Nephron progenitor cell (in vitro differentiated cells): Measurements from ENCODE around the gene ATP2B2.

Experiments used
- DNase-seq: peaks from one replicate; pipeline ENCODE4 v3.0.0; 2021
- H3K27ac Mint-ChIP-seq: 2 replicates; pipeline ENCODE4 v1.8.0; 2021; ENCODE audit warnings: mild to moderate bottlenecking, moderate library complexity, mixed read lengths
- H3K27me3 Mint-ChIP-seq: 2 replicates; pipeline ENCODE4 v1.8.0; 2021; ENCODE audit warnings: mild to moderate bottlenecking, low read depth, mixed read lengths; ENCODE audit not compliant: poor library complexity
- H3K36me3 Mint-ChIP-seq: 2 replicates; pipeline ENCODE4 v1.8.0; 2021; ENCODE audit warnings: low read depth, mixed read lengths
- H3K4me1 Mint-ChIP-seq: 2 replicates; pipeline ENCODE4 v1.8.0; 2021; ENCODE audit warnings: mixed read lengths
- H3K4me3 Mint-ChIP-seq: 2 replicates; pipeline ENCODE4 v1.8.0; 2021; ENCODE audit warnings: mild to moderate bottlenecking, moderate library complexity, mixed read lengths
- H3K9me3 Mint-ChIP-seq: 2 replicates; pipeline ENCODE4 v1.8.0; 2021; ENCODE audit warnings: mild to moderate bottlenecking, moderate library complexity, mixed read lengths
- TF ChIP-seq, protein P1 (sequence below): fragments of 200-600 bp; sonication (generic); IDR thresholded peaks from 2 replicates; pipeline ENCODE4 v1.5.0; 2021; ENCODE audit warnings: antibody characterized with exemption

ATP2B2 gene

DNA sequence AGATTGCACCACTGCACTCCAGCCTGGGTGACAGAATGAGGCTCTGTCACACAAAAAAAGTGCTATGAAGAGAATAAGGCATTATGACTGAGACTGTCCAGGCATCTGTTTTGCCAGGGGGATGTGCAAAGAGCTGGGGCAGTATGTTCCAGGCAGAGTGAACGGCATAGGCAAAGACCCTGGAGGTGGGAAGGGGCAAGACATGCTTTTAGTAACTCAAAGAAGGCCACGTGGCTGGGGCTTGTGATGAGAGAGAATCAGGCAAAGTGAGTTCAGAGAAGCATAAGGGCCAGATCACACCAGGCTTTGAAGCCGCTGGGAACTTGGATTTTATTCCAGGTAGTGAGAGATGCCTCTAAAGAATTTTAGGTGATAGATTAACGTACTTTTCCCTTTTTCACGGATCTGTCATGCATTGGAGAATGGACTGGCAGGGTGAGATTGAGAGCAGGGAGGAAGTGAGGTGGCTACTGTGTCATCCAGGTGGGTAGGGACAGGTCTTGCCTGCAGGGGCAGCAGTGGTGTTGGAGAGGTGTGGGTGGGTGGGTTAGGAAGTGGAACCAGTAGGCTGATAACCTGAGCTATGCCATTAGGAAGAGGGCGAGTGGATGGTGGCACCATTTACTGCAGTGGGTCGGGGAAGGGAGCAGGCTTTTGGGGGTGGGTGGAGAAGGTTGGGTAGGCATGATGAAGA lies 31.7 kb downstream of the ATP2B2 start:
- TF ChIP-seq, protein P1, sequence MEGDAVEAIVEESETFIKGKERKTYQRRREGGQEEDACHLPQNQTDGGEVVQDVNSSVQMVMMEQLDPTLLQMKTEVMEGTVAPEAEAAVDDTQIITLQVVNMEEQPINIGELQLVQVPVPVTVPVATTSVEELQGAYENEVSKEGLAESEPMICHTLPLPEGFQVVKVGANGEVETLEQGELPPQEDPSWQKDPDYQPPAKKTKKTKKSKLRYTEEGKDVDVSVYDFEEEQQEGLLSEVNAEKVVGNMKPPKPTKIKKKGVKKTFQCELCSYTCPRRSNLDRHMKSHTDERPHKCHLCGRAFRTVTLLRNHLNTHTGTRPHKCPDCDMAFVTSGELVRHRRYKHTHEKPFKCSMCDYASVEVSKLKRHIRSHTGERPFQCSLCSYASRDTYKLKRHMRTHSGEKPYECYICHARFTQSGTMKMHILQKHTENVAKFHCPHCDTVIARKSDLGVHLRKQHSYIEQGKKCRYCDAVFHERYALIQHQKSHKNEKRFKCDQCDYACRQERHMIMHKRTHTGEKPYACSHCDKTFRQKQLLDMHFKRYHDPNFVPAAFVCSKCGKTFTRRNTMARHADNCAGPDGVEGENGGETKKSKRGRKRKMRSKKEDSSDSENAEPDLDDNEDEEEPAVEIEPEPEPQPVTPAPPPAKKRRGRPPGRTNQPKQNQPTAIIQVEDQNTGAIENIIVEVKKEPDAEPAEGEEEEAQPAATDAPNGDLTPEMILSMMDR: no peak
- Mint-ChIP-seq H3K9me3 (peaks cover 5% of the 10 kb centered on the region), H3K36me3 (no peaks in the 10 kb centered on the region), H3K4me1 (peaks cover 63% of the 10 kb centered on the region), H3K27me3 (peaks cover 21% of the 10 kb centered on the region), H3K4me3 (no peak overlapping the region), H3K27ac (peak overlapping the region; percentile 55)
- no peak for DNase-seq

DNA sequence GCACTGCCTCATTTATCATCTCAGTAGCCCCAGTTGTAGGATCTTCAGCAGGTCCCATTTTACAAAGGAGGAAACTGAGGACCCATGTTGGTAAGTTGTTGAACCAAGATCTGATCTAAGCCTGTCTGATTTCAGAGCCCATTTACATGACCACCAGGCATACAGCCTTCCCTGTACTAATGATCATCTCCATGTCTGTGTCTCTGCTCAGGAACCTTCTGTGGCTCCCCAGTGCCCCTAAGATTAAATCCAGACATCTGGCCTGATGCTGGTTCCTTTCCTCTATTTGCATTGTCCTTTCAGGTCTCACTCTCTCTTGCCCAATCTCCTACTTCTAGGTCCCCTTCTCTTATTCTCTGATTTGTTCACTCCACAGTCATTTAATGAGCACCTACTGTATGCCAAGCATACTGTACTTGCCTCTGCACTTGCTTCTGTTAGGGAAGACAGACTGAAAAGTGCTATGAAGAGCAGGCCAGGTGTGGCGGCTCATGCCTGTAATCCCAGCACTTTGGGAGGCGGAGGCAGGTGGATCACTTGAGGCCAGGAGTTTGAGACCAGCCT lies 32.4 kb downstream of the ATP2B2 start:
- H3K4me3 Mint-ChIP-seq: peak overlapping the region; percentile 42
- H3K36me3 Mint-ChIP-seq: no peaks in the 10 kb centered on the region
- TF ChIP-seq, protein P1: no peak
- peaks cover 21% of the 10 kb centered on the region for H3K27me3 Mint-ChIP-seq
- DNase-seq: no peak
- H3K9me3 Mint-ChIP-seq: no peaks in the 10 kb centered on the region
- H3K27ac Mint-ChIP-seq: peak overlapping the region; percentile 57
- peaks cover 69% of the 10 kb centered on the region for H3K4me1 Mint-ChIP-seq

DNA sequence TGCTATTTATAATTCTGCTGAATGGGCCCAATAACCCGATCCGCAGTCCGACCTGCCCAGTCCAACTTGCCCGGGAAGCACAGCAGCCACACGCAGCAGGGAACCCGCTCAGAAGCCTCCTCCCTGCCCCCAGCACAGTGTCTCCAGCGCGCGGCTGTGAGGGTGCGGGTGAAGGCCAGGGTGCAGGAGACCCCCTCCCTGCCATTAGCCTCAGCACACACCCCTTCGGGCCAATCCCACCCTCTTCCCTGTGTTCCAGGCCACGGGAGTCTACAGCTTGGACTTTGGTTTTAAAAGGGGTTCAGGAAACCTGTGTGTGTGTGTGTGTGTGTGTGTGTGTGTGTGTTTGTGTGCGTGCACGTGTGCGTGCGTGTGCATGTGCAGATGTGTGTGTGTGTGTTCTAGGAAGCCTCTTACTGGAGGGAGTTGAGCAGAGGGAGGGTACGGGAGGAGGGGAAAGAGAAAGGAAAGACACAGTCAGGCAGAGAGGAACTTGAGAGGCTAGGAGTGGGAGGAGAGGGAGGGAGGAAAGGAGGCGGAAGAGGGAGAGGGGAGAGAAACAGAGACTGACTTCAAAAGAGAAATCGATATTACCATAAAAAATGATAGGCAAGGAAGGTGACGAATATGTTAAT lies 34.2 kb downstream of the ATP2B2 start:
- DNase-seq: peak; percentile 45
- Mint-ChIP-seq H3K4me1 (peaks cover 78% of the 10 kb centered on the region), H3K36me3 (no peaks in the 10 kb centered on the region), H3K27ac (peak overlapping the region; percentile 98), H3K27me3 (peaks cover 15% of the 10 kb centered on the region), H3K4me3 (peak overlapping the region; percentile 67), H3K9me3 (no peaks in the 10 kb centered on the region)
- TF ChIP-seq, protein P1: no peak

DNA sequence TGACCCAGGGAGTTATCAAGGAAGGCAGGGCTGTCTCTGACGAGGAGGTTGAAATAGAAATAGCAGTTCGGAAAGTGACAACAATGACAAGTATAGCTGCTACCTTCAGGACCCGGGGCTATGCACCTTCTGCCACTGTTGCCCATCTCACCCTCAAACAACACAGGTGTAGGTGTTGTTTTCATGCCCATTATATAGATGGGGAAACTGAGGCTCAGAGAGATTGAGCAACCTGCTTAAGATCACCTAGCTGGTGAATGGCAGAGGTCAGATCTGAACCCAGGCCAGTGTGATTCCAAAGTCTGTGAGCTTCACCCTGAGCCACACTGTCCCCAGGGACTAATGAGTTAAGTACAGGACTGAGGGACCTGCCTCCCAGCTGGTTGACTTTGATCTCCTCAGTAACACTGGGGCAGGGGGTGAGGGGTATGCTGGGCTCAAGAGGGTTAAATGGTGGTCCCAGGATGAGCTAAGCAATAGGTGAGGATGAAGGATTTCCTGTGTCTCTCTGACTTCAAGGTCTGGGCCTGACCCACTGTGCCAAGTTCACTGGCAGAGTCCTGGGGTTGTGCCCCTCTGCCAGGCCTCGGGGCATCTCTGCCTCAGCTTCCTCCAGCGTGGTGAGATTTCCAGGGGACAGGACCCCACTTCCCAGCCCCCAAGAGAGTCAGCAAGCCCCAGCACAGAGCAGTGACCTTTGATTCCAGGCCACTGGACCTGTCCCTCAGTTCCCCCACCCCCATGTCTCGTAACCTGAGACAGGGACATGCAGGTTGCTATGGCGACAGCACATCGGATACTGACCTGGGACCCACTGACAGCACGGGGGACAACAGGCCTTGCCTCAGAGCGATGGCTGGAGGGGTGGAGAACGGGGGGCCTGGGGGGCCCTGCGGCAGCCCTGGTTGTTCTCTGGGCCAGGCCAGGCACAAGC lies 35.0 kb downstream of the ATP2B2 start:
- DNase-seq: peak; percentile 77
- Mint-ChIP-seq H3K36me3 (no peaks in the 10 kb centered on the region), H3K9me3 (no peaks in the 10 kb centered on the region), H3K4me3 (peak overlapping the region; percentile 67), H3K4me1 (peaks cover 80% of the 10 kb centered on the region), H3K27ac (peak overlapping the region; percentile 79), H3K27me3 (peaks cover 11% of the 10 kb centered on the region)
- TF ChIP-seq, protein P1: no peak

DNA sequence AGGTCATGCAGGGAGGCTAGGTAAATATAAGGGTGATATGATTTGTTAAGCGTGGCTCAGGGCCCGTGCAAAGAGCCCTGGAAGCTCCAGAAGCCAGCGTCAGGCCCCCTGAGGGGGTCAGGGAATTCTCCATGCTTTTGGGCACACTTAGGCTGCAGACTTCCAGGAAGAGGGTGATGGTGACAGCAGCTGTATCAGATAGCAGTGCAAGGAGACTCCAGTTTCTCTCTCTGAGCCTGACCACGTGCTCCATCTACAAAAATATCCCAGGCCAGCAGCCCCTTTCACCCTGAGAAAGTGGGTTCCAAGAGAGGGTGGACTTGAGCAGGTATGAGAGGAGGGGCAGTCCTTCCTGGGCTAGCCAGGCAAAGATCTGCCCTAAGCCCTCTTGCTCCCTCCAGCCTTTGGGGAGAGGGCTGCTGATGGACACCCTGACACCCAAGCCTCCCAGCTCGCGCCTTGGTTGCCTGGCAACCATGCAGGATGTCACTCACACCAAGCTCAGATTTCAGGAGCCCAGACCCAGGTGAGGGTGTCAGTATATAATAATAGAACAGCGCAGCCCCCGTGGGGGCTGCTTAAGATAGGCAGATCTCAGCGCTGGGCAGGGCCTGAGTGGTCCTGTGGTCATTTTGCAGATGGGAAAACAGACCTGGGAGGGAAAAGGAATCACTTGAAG lies 35.8 kb downstream of the ATP2B2 start:
- DNase-seq: peak; percentile 31
- Mint-ChIP-seq H3K27me3 (peaks cover 11% of the 10 kb centered on the region), H3K4me3 (peak overlapping the region; percentile 46), H3K27ac (peak overlapping the region; percentile 86), H3K36me3 (no peaks in the 10 kb centered on the region), H3K9me3 (no peaks in the 10 kb centered on the region), H3K4me1 (peaks cover 74% of the 10 kb centered on the region)
- TF ChIP-seq, protein P1: no peak
